Panc1 (cell line): ENCODE results near the gene SHROOM3. TPM values are rescaled to one million over a fixed set of nuclear protein-coding genes. Genes with fewer than 3 reads are reported as not detected.

Experiments
- ATAC-seq: fragments of 200-7000 bp; cut with Tn5 transposase; 2 replicates; pipeline ENCODE4 v1.9.1; 2020; ENCODE audit warnings: mild to moderate bottlenecking, moderate library complexity
- BruUV-seq: library from RNA; stranded (reverse); fragments of 400-500 nt; replicated peaks from 2 replicates; lab custom pipeline; 2021; lab: Mats Ljungman, UMichigan
- CTCF ChIA-PET: fragments of 300-600 bp; sonication (Branson Sonifier 250); formaldehyde crosslinking; loops from one replicate; lab custom pipeline; 2022; ENCODE audit warnings: antibody characterized with exemption; lab: Charles Lee
- POLR2A ChIA-PET: fragments of 300-600 bp; sonication (Branson Sonifier 250); formaldehyde crosslinking; loops from one replicate; lab custom pipeline; 2022; ENCODE audit warnings: antibody characterized with exemption; lab: Charles Lee
- DNase-seq: peaks from one replicate; pipeline ENCODE4 v3.0.0-alpha.2; 2010; ENCODE audit warnings: low read depth, low spot score
- H3K27ac ChIP-seq: 2 replicates; pipeline ENCODE4 v1.5.1; 2011; ENCODE audit warnings: mild to moderate bottlenecking, low read length, inconsistent platforms
- H3K27me3 ChIP-seq: fragments of 200-500 bp; sonication (Bioruptor generic); 2 replicates; pipeline ENCODE4 v1.6.0; 2014; ENCODE audit warnings: low read length, inconsistent platforms; ENCODE audit not compliant: control insufficient read depth, insufficient read depth
- H3K36me3 ChIP-seq: fragments of 200-500 bp; sonication (Bioruptor generic); 2 replicates; pipeline ENCODE4 v1.5.1; 2014; ENCODE audit warnings: inconsistent platforms, mild to moderate bottlenecking, low read length, moderate library complexity; ENCODE audit not compliant: control insufficient read depth, insufficient read depth
- H3K4me1 ChIP-seq: 2 replicates; pipeline ENCODE4 v1.5.1; 2011; ENCODE audit warnings: inconsistent platforms, mild to moderate bottlenecking, low read length, moderate library complexity; ENCODE audit not compliant: control insufficient read depth, insufficient read depth
- H3K4me3 ChIP-seq, 2 experiments: 2 replicates each; pipeline ENCODE4 v1.5.1; 2011 to 2012; ENCODE audit warnings: low read depth in 2 of 2, low read length in 2 of 2, mild to moderate bottlenecking in 2 of 2, inconsistent platforms in 1 of 2, moderate library complexity in 1 of 2
- H3K9me3 ChIP-seq: fragments of 200-500 bp; sonication (Bioruptor generic); 2 replicates; pipeline ENCODE4 v1.5.1; 2014; ENCODE audit warnings: low read depth, mild to moderate bottlenecking, inconsistent platforms, low read length, moderate library complexity; ENCODE audit not compliant: control insufficient read depth, insufficient read depth
- CTCF ChIP-seq: fragments of 450-650 bp; IDR thresholded peaks from 2 replicates; pipeline ENCODE4 v1.5.1; 2017; ENCODE audit warnings: mild to moderate bottlenecking
- POLR2AphosphoS5 ChIP-seq: IDR thresholded peaks from 2 replicates; pipeline ENCODE4 v1.6.1; 2012; ENCODE audit warnings: mild to moderate bottlenecking, low read depth, low read length, moderate library complexity
- REST ChIP-seq, 2 experiments: IDR thresholded peaks; 2 replicates each; pipeline ENCODE4 v1.6.1; 2011 to 2012; ENCODE audit warnings: low read depth in 2 of 2, control low read depth in 1 of 2, low read length in 1 of 2, mild to moderate bottlenecking in 1 of 2, moderate library complexity in 1 of 2; ENCODE audit not compliant: insufficient read depth in 1 of 2
- SIN3A ChIP-seq: IDR thresholded peaks from 2 replicates; pipeline ENCODE4 v1.6.1; 2012; ENCODE audit warnings: low read depth, mild to moderate bottlenecking, low read length, moderate library complexity, borderline replicate concordance; ENCODE audit not compliant: insufficient read depth
- TCF7L2 ChIP-seq: IDR thresholded peaks from 2 replicates; pipeline ENCODE4 v1.6.1; 2011; ENCODE audit warnings: mild to moderate bottlenecking, low read depth, low read length, inconsistent platforms
- in situ Hi-C: cut with HindIII; loops from 2 replicates; pipeline ENCODE4 v1.10.0; 2016; ENCODE audit warnings: low sequenced_read_pairs, low pct_unique_long_range_greater_than_20kb
- intact Hi-C: fragments of 100-400 bp; cut with micrococcal nuclease; formaldehyde crosslinking; loops from one replicate; pipeline ENCODE4 v1.10.0; 2022; ENCODE audit not compliant: unreplicated experiment
- total RNA-seq: library from RNA; stranded (reverse); gene quantifications from one replicate; pipeline ENCODE4 v1.2.1, GENCODE V29; 2021; ENCODE audit not compliant: unreplicated experiment

SHROOM3 gene
- total RNA-seq, 1 experiment from 2014 or later = 7.2 TPM

GRCh38 chr4:76712564-76712963 is 277.5 kb downstream of the SHROOM3 start:
- no peak for ATAC-seq
- H3K4me1 ChIP-seq = no peaks in the 10 kb centered on the region
- no peaks in the 10 kb centered on the region for H3K9me3 ChIP-seq
- H3K36me3 ChIP-seq = no peaks in the 10 kb centered on the region
- no peak for TF ChIP-seq POLR2AphosphoS5
- POLR2A ChIA-PET = no interaction called here
- DNase-seq = no peak
- CTCF ChIA-PET = no interaction called here
- BruUV-seq = no TSS peak
- H3K27ac ChIP-seq = no peak overlapping the region
- H3K4me3 ChIP-seq = no peak overlapping the region
- in situ Hi-C loops (no loop called here), intact Hi-C loops (no loop called here)
- no peaks in the 10 kb centered on the region for H3K27me3 ChIP-seq

GRCh38 chr4:76714226-76714625 is 279.2 kb downstream of the SHROOM3 start:
- TF ChIP-seq POLR2AphosphoS5 (no peak), CTCF (no peak), SIN3A (no peak), TCF7L2 (no peak), REST (IDR thresholded peaks at IDR 0.05; ENCODE audit: insufficient read depth in 1 of 2, low read depth in 2 of 2, low read length in 1 of 2) (no peak)
- intact Hi-C loops = no loop called here
- ChIA-PET CTCF (no interaction called here), POLR2A (no interaction called here)
- Histone ChIP-seq H3K27ac (no peak overlapping the region), H3K36me3 (no peaks in the 10 kb centered on the region), H3K9me3 (no peaks in the 10 kb centered on the region), H3K27me3 (no peaks in the 10 kb centered on the region), H3K4me3 (no peak overlapping the region), H3K4me1 (no peaks in the 10 kb centered on the region)
- in situ Hi-C loops = no loop called here
- ATAC-seq (no peak), DNase-seq (no peak)
- BruUV-seq = no TSS peak

GRCh38 chr4:76716020-76716419 is 281.0 kb downstream of the SHROOM3 start:
- ATAC-seq (no peak), DNase-seq (no peak)
- no TSS peak for BruUV-seq
- H3K4me1 ChIP-seq = no peaks in the 10 kb centered on the region
- no peaks in the 10 kb centered on the region for H3K9me3 ChIP-seq
- ChIA-PET POLR2A (no interaction called here), CTCF (no interaction called here)
- no peaks in the 10 kb centered on the region for H3K27me3 ChIP-seq
- in situ Hi-C loops = no loop called here
- no peak overlapping the region for H3K4me3 ChIP-seq
- H3K36me3 ChIP-seq = no peaks in the 10 kb centered on the region
- intact Hi-C loops = no loop called here
- no peak overlapping the region for H3K27ac ChIP-seq
- no peak for TF ChIP-seq REST (IDR thresholded peaks at IDR 0.05; ENCODE audit: insufficient read depth in 1 of 2, low read depth in 2 of 2, low read length in 1 of 2)
- no peak for TF ChIP-seq SIN3A
- TF ChIP-seq TCF7L2 = no peak
- no peak for TF ChIP-seq POLR2AphosphoS5
